A673 (cell line): ENCODE data around the gene KRT4. TPM values are rescaled to one million over a fixed set of nuclear protein-coding genes. Genes with fewer than 3 reads are reported as not detected.

ENCODE experiments used
- BruUV-seq: library from RNA; stranded (reverse); fragments of 400-500 nt; replicated peaks from 2 replicates; lab custom pipeline; 2021; lab: Mats Ljungman, UMichigan
- CTCF ChIA-PET: fragments of 300-600 bp; sonication (Branson Sonifier 250); formaldehyde crosslinking; loops from one replicate; lab custom pipeline; 2022; ENCODE audit warnings: antibody characterized with exemption; lab: Charles Lee
- POLR2A ChIA-PET: fragments of 300-600 bp; sonication (Branson Sonifier 250); formaldehyde crosslinking; loops from one replicate; lab custom pipeline; 2022; ENCODE audit warnings: antibody characterized with exemption; ENCODE audit not compliant: low non-redundant PET; lab: Charles Lee
- DNase-seq: peaks from one replicate; pipeline ENCODE4 v3.0.0-alpha.2; 2015; ENCODE audit warnings: low spot score
- H3K27ac ChIP-seq: fragments of 200-600 bp; sonication (generic); 2 replicates; pipeline ENCODE4 v1.5.1; 2016; ENCODE audit warnings: mixed run types, low read depth, mild to moderate bottlenecking, mixed read lengths, antibody characterized with exemption, low read length; ENCODE audit not compliant: poor library complexity, severe bottlenecking
- H3K27me3 ChIP-seq: fragments of 200-600 bp; sonication (generic); replicated peaks from 2 replicates; pipeline ENCODE4 v1.6.1; 2017; ENCODE audit warnings: mixed run types, low read depth, mild to moderate bottlenecking, mixed read lengths, antibody characterized with exemption, low read length; ENCODE audit not compliant: insufficient read depth, poor library complexity
- H3K36me3 ChIP-seq: fragments of 200-600 bp; sonication (generic); 2 replicates; pipeline ENCODE4 v1.6.1; 2016; ENCODE audit warnings: mixed run types, mild to moderate bottlenecking, mixed read lengths, antibody characterized with exemption, low read length; ENCODE audit not compliant: insufficient read depth, poor library complexity, severe bottlenecking
- H3K4me1 ChIP-seq: fragments of 200-600 bp; sonication (generic); 2 replicates; pipeline ENCODE4 v1.6.1; 2017; ENCODE audit warnings: mixed run types, mild to moderate bottlenecking, mixed read lengths, antibody characterized with exemption, low read length; ENCODE audit not compliant: insufficient read depth, poor library complexity, severe bottlenecking
- H3K4me3 ChIP-seq: fragments of 200-600 bp; sonication (generic); 2 replicates; pipeline ENCODE4 v1.5.1; 2016; ENCODE audit warnings: low read depth, mixed run types, mild to moderate bottlenecking, mixed read lengths, low read length; ENCODE audit not compliant: poor library complexity, severe bottlenecking
- H3K9me3 ChIP-seq: fragments of 200-600 bp; sonication (generic); 2 replicates; pipeline ENCODE4 v1.6.1; 2016; ENCODE audit warnings: mixed run types, low read depth, mild to moderate bottlenecking, mixed read lengths, antibody characterized with exemption, low read length; ENCODE audit not compliant: poor library complexity, severe bottlenecking
- CTCF ChIP-seq: fragments of 300-800, 200-600 bp; sonication (generic); conservative IDR thresholded peaks from 2 replicates; pipeline ENCODE4 v1.5.1; 2017; ENCODE audit warnings: low read depth, mild to moderate bottlenecking, antibody characterized with exemption, low read length, moderate library complexity, mixed read lengths
- EZH2 ChIP-seq: fragments of 200-600 bp; sonication (generic); IDR thresholded peaks from 2 replicates; pipeline ENCODE4 v1.6.1; 2017; ENCODE audit warnings: borderline replicate concordance, low read depth, mild to moderate bottlenecking, mixed read lengths, antibody characterized with exemption, low read length; ENCODE audit not compliant: poor library complexity, severe bottlenecking
- intact Hi-C: fragments of 100-400 bp; cut with micrococcal nuclease; formaldehyde crosslinking; loops from one replicate; pipeline ENCODE4 v1.10.0; 2022; ENCODE audit not compliant: unreplicated experiment
- total RNA-seq: library from RNA; stranded (reverse); gene quantifications from 2 replicates; pipeline ENCODE4 v1.2.3, GENCODE V29; 2021

Gene KRT4
- total RNA-seq, 1 experiment from 2014 or later: not detected

DNA sequence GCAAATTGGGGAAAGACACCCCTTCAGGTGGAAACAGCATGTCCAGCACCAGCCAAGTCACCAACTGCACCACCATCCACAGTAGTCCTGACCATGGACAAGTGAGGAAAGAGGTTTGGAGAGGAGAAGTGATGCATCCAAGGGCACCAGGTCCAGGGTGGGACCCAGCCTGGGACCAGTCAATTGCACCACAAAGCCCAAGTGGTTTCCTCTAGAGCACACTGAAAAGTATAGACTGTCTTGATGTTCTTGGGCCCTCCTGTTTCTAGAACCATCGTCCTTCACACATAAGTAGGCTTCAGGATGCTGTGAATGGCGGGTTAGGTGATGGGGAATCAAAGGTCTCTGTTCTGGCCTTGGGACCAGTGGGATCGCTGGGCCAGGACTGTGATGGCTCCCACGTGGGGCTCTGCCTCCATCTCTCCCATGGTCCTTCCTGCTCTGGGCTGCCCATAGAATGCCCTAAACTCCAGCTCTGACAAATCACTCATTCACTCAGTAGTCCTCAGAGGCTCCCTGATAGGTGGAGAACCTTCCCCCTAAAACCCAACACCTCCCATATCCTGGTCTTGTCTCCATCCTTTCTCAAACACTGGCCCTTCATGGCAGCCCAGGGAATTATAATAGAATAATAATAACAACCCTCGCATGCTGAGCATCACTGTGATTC is 11.0 kb upstream of the KRT4 start:
- intact Hi-C loops: no loop called here

DNA sequence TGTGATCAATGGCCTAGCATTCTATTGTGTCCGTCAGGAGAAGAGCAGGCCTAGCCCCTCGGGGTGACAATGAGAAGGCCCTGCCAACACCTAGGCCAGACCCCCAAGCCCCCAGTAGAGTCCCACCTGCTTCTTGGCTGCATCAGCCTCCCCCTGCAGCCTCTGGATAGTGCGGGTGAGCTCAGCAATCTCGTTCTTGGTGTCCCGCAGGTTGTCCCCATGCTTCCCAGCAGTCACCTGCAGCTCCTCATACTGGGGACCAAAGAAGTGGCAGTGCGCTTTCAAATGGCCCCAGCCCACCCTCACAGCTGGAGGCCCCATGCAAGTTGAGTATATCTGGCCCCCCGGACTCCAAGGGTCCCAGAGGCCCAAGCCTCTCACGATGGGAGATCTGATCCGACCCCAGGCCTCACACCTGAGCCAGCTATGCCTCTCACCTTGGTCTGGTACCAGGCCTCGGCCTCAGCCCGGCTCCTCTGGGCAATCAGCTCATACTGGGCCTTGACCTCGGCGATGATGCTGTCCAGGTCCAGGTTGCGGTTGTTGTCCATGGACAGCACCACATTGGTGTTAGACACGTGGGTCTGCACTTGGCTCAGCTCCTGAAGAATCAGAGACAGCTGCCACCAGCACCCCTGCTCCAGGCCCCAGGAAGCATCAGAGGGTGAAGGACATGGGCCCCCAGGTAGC is 10.0 kb upstream of the KRT4 start:
- POLR2A ChIA-PET: no interaction called here

More for the DNA sequence above, 11.0 kb upstream of the KRT4 start:
- no peaks in the 10 kb centered on the region for H3K36me3 ChIP-seq
- DNase-seq: no peak
- no peaks in the 10 kb centered on the region for H3K27me3 ChIP-seq
- no TSS peak for BruUV-seq
- ChIA-PET POLR2A (no interaction called here), CTCF (no interaction called here)
- H3K4me3 ChIP-seq: no peak overlapping the region
- no peaks in the 10 kb centered on the region for H3K9me3 ChIP-seq
- no peaks in the 10 kb centered on the region for H3K4me1 ChIP-seq
- TF ChIP-seq EZH2 (no peak), CTCF (no peak)
- H3K27ac ChIP-seq: no peak overlapping the region

More for the DNA sequence above, 10.0 kb upstream of the KRT4 start:
- no peak for TF ChIP-seq EZH2
- TF ChIP-seq CTCF: no peak
- H3K27me3 ChIP-seq: no peaks in the 10 kb centered on the region
- H3K4me1 ChIP-seq: no peaks in the 10 kb centered on the region
- no peaks in the 10 kb centered on the region for H3K9me3 ChIP-seq
- intact Hi-C loops: no loop called here
- DNase-seq: no peak
- no peaks in the 10 kb centered on the region for H3K36me3 ChIP-seq
- no peak overlapping the region for H3K27ac ChIP-seq
- CTCF ChIA-PET: no interaction called here
- BruUV-seq: no TSS peak
- no peak overlapping the region for H3K4me3 ChIP-seq
